ENCODE data around the gene APOB. TPM values are rescaled to one million over a fixed set of nuclear protein-coding genes. Genes with fewer than 3 reads are reported as not detected.

Gene APOB
- total RNA-seq, 4 donors from 2014 or later, result 0.11 to 0.13 TPM; not detected in 2

- TF ChIP-seq POLR2A (IDR thresholded peaks at IDR 0.05) (no peak), CTCF (IDR thresholded peaks at IDR 0.05) (no peak)
- no peaks in the 10 kb centered on the region for H3K9me3 ChIP-seq
- no peak for DNase-seq
- no peaks in the 10 kb centered on the region for H3K27me3 ChIP-seq
- no peak overlapping the region for H3K27ac ChIP-seq
- WGBS, 2 donors, result 66 to 70% methylated on average over 10 of the region's 10 CpGs
- no peaks in the 10 kb centered on the region for H3K36me3 ChIP-seq
- no peak overlapping the region for H3K4me3 ChIP-seq (replicated peaks in 1 of 3)
- H3K4me1 ChIP-seq, result no peaks in the 10 kb centered on the region
- intact Hi-C loops (cut with DNase I), result no loop called here
Measured at GRCh38 chr2:20953146-20953824, 90.6 kb downstream of the APOB start.

Other genes with a start within 250 kb of the APOB start
- gene LDAH, start 221.0 kb downstream of the APOB start, total RNA-seq, result 10 to 100 TPM; 11.6 to 17.2 (median 16.2) TPM
- under 1 TPM in 3 of 4 donors, not detected in 1; under 0.01 to 0.45 (median 0.08) TPM for gene TDRD15, start 79.9 kb upstream of the APOB start, total RNA-seq